ENCODE results near the gene DHX58. TPM values are rescaled to one million over a fixed set of nuclear protein-coding genes. Genes with fewer than 3 reads are reported as not detected.

DHX58 gene
- polyA plus RNA-seq, 1 of the 3 experiments (the other 2 are of a cell fraction): 1.2 TPM

- ChIA-PET CTCF (interaction anchor here (0.7 to 2.0 kb wide), 3 partner anchors 8 to 26 kb away, joined by 3 to 7 read pairs (median 3); no protein-coding TSS in a partner anchor), POLR2A (no interaction called here)
- no peak for DNase-seq
- peaks cover 0 to 4% of the 10 kb centered on the region in 2 experiments; a peak in 1 of 4 replicates for H3K4me1 ChIP-seq (ENCODE audit: control insufficient read depth in 1 of 2, insufficient read depth in 2 of 2, low read depth in 1 of 2, low read length in 1 of 2)
- H3K9me2 ChIP-seq: no peaks in the 10 kb centered on the region
- WGBS (ENCODE audit: low lambda C conversion rate): 72% methylated on average over 6 of the region's 6 CpGs
- H3K9me3 ChIP-seq: no peaks in the 10 kb centered on the region
- no peak overlapping the region for H2AFZ ChIP-seq (ENCODE audit: low read depth)
- TF ChIP-seq EP300 (IDR thresholded peaks at IDR 0.05; ENCODE audit: borderline replicate concordance in 1 of 2, low read depth in 1 of 2, low read length in 1 of 2) (no peak), TAF1 (IDR thresholded peaks at IDR 0.05; ENCODE audit: borderline replicate concordance, low read depth, low read length) (no peak), USF2 (IDR thresholded peaks at IDR 0.05; ENCODE audit: borderline replicate concordance, low read depth, low read length) (no peak), FOXM1 (IDR thresholded peaks at IDR 0.05; ENCODE audit: low read depth) (no peak), RAD21 (IDR thresholded peaks at IDR 0.05; ENCODE audit: low read length) (no peak), MAX (IDR thresholded peaks at IDR 0.05; ENCODE audit: low read depth) (no peak), RFX5 (IDR thresholded peaks at IDR 0.05; ENCODE audit: low read length) (no peak), GATA2 (CRISPR knock-in tag; IDR thresholded peaks at IDR 0.05) (no peak), TEAD4 (IDR thresholded peaks at IDR 0.05; ENCODE audit: borderline replicate concordance, insufficient read depth) (no peak), REST (IDR thresholded peaks at IDR 0.05; ENCODE audit: low read depth, low read length) (no peak), CTCF (IDR thresholded peaks at IDR 0.05) (no peak)
- H3K36me3 ChIP-seq (replicated peaks in 1 of 2; ENCODE audit: control insufficient read depth in 1 of 2, insufficient read depth in 2 of 2, low read length in 1 of 2): no peaks in the 10 kb centered on the region
- H3K79me2 ChIP-seq (ENCODE audit: insufficient read depth): no peaks in the 10 kb centered on the region
- H3K27ac ChIP-seq (ENCODE audit: low read depth in 2 of 2, low read length in 1 of 2): no peak overlapping the region
- no peak overlapping the region for H3K4me2 ChIP-seq
- no peaks in the 10 kb centered on the region for H4K20me1 ChIP-seq (ENCODE audit: insufficient read depth)
- H3K4me3 ChIP-seq (ENCODE audit: low read depth in 2 of 2, low read length in 1 of 2): no peak overlapping the region
- peaks cover 6% of the 10 kb centered on the region for H3F3A ChIP-seq (replicated peaks; ENCODE audit: insufficient read depth)
- no peak overlapping the region for H3K9ac ChIP-seq
- H3K27me3 ChIP-seq (ENCODE audit: insufficient read depth): no peaks in the 10 kb centered on the region
These were observed 36.7 kb downstream of the DHX58 start for GRCh38 chr17:42075789-42076188.

Data from SK-N-SH (cell line).